Neural progenitor cell (in vitro differentiated cells): ENCODE measurements around the gene HLA-F.

Experiments
- CTCF ChIP-seq: fragments of 200-600 bp; sonication (generic); IDR thresholded peaks from 2 replicates; pipeline ENCODE4 v1.5.1; 2017; ENCODE audit warnings: antibody characterized with exemption, mild to moderate bottlenecking
- EZH2 ChIP-seq: fragments of 200-600 bp; sonication (generic); IDR thresholded peaks from 2 replicates; pipeline ENCODE4 v1.6.1; 2017; ENCODE audit warnings: antibody characterized with exemption, mild to moderate bottlenecking, moderate library complexity

- TF ChIP-seq CTCF (no peak), EZH2 (no peak)
These were observed 16.1 kb downstream of the HLA-F start for GRCh38 chr6:29739136-29739881.
